ENCODE data around the gene RANBP1. TPM values are rescaled to one million over a fixed set of nuclear protein-coding genes. Genes with fewer than 3 reads are reported as not detected.

The RANBP1 gene
- total RNA-seq, 1 experiment from 2014 or later: 522 TPM

DNA sequence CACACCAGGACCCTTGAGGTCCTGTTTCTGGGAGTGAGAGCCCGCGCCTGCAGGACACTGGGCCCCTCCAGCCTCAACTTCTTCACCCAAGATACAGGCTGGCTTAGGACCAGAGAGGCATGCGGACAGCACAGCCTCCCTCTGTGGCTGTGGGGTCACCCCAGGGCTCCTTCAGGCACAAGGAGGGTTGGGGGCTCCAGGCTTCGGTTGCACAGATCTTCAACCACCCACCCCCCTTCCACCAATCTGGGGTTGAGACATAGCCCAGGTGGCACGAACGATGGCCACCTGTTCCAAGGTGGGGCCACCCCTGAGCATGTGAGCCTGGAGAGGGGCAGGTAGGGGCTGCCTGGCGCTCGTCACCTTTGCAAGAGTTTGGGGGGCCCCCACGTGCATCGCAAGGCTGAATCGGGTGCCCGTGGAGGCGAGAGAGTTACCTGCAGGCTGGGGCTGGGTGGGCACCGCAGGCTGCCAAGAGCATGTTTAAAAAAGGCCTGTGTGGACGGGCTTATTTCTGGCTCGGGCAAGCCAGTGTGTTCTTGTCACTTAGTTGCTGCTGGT is 16.9 kb downstream of the RANBP1 start:
- Histone ChIP-seq H3T11ph (ENCODE audit: low read length) (no peak overlapping the region), H3K23ac (ENCODE audit: insufficient read length, low read depth, low read length) (no peak overlapping the region), H3K4me2 (ENCODE audit: insufficient read depth, insufficient read length, low read length) (peak overlapping the region; percentile 30), H2BK20ac (ENCODE audit: low read depth, low read length, poor library complexity, severe bottlenecking) (no peak overlapping the region), H4K20me1 (ENCODE audit: control insufficient read depth, insufficient read depth, insufficient read length) (peaks cover 5% of the 10 kb centered on the region), H3K4me1 (ENCODE audit: insufficient read depth, low read length) (no peaks in the 10 kb centered on the region), H2BK120ac (ENCODE audit: low read depth, low read length, poor library complexity, severe bottlenecking) (no peak overlapping the region), H3K27ac (ENCODE audit: insufficient read length, low read depth, low read length) (no peak overlapping the region), H2BK5ac (ENCODE audit: insufficient read length, low read length) (no peak overlapping the region), H2BK15ac (ENCODE audit: low read depth, low read length) (no peak overlapping the region), H3K79me2 (ENCODE audit: insufficient read depth, low read length) (no peaks in the 10 kb centered on the region; the same call in 1 of the 2 replicates), H3K9ac (ENCODE audit: extremely low read depth, insufficient read length, low read length) (peak overlapping the region; percentile 6), H3K4ac (ENCODE audit: low read depth, low read length) (no peak overlapping the region), H3K56ac (ENCODE audit: insufficient read length, low read depth, low read length) (no peak overlapping the region), H3K23me2 (ENCODE audit: insufficient read length, low read depth, low read length, poor library complexity, severe bottlenecking) (peaks cover 4% of the 10 kb centered on the region), H3K27me3 (ENCODE audit: insufficient read depth, low read length) (no peaks in the 10 kb centered on the region), H4K8ac (replicated peaks; ENCODE audit: insufficient read length, low read depth, low read length) (no peak overlapping the region), H3K9me3 (ENCODE audit: control insufficient read depth, low read depth, low read length) (no peaks in the 10 kb centered on the region), H3K18ac (ENCODE audit: insufficient read length, low read depth, low read length) (no peak overlapping the region), H3K79me1 (ENCODE audit: insufficient read depth, low read depth, low read length, poor library complexity, severe bottlenecking) (no peaks in the 10 kb centered on the region), H2BK12ac (ENCODE audit: insufficient read length, low read depth, low read length) (no peak overlapping the region), H3K14ac (ENCODE audit: insufficient read depth, low read length) (no peak overlapping the region; the same call in 1 of the 2 replicates), H2AFZ (ENCODE audit: low read length) (no peak overlapping the region), H2AK5ac (ENCODE audit: insufficient read length, low read length) (no peak overlapping the region), H4K5ac (ENCODE audit: insufficient read length, low read depth, low read length) (no peak overlapping the region), H4K91ac (ENCODE audit: insufficient read length, low read depth, low read length) (no peak overlapping the region)
- no CpG with 5 or more reads among the region's 16 CpGs for WGBS (ENCODE audit: extremely low coverage, insufficient read length, low lambda C conversion rate)
- Mint-ChIP-seq H3K27me3 (ENCODE audit: low read depth) (no peaks in the 10 kb centered on the region; the same call in 1 of the 2 replicates), H3K9me3 (no peaks in the 10 kb centered on the region), H3K36me3 (ENCODE audit: insufficient read depth in 1 of 3, low read depth in 3 of 3) (peaks cover 0 to 5% (median 4%) of the 10 kb centered on the region in 3 experiments; a peak in 5 of 7 replicates), H3K27ac (no peak overlapping the region), H3K4me1 (peaks cover 5 to 8% of the 10 kb centered on the region in 2 experiments), H3K4me3 (peak overlapping the region; percentile 60 to 78)
- no peak for DNase-seq
- no peak for TF ChIP-seq CTCF (conservative IDR thresholded peaks at IDR 0.05)

All from H9 (cell line).